IPS-20b (cell line): ENCODE measurements around the gene CSH1.
A peak's percentile ranks its signal among the peaks of the same experiment; 100 is the strongest.
"Not testable (repeated sequence)": the region's sequence is repeated elsewhere in the genome, so short reads cannot be mapped to it uniquely, and the experiment has no call there.

Experiments
- H3K27ac ChIP-seq: one replicate; pipeline ENCODE4 v1.5.1; 2013; ENCODE audit warnings: low read length
- H3K27me3 ChIP-seq: 2 replicates; pipeline ENCODE4 v1.6.1; 2013; ENCODE audit warnings: mild to moderate bottlenecking, low read length, inconsistent platforms; ENCODE audit not compliant: insufficient read depth
- H3K36me3 ChIP-seq: 2 replicates; pipeline ENCODE4 v1.6.1; 2013; ENCODE audit warnings: low read depth, mild to moderate bottlenecking, inconsistent platforms, low read length, moderate library complexity; ENCODE audit not compliant: insufficient read depth
- H3K4me1 ChIP-seq: 2 replicates; pipeline ENCODE4 v1.6.1; 2013; ENCODE audit warnings: mild to moderate bottlenecking, control low read depth, inconsistent platforms, low read length, moderate library complexity; ENCODE audit not compliant: insufficient read depth
- H3K4me3 ChIP-seq: 2 replicates; pipeline ENCODE4 v1.5.1; 2013; ENCODE audit warnings: mild to moderate bottlenecking, low read length, inconsistent platforms
- H3K9ac ChIP-seq: 2 replicates; pipeline ENCODE4 v1.6.1; 2013; ENCODE audit warnings: low read depth, mild to moderate bottlenecking, inconsistent platforms, low read length, moderate library complexity
- H3K9me3 ChIP-seq: 2 replicates; pipeline ENCODE4 v1.6.1; 2013; ENCODE audit warnings: mild to moderate bottlenecking, low read depth, low read length, inconsistent platforms; ENCODE audit not compliant: insufficient read depth

The CSH1 gene

GRCh38 chr17:63926164-63926563 lies 29.8 kb upstream of the CSH1 start:
- no peak overlapping the region for H3K4me3 ChIP-seq
- H3K36me3 ChIP-seq = no peaks in the 10 kb centered on the region
- no peak overlapping the region for H3K9ac ChIP-seq
- H3K27me3 ChIP-seq = no peaks in the 10 kb centered on the region
- H3K27ac ChIP-seq = no peak overlapping the region
- no peaks in the 10 kb centered on the region for H3K9me3 ChIP-seq
- H3K4me1 ChIP-seq = no peaks in the 10 kb centered on the region; the same call in 1 of the 2 replicates

DNA sequence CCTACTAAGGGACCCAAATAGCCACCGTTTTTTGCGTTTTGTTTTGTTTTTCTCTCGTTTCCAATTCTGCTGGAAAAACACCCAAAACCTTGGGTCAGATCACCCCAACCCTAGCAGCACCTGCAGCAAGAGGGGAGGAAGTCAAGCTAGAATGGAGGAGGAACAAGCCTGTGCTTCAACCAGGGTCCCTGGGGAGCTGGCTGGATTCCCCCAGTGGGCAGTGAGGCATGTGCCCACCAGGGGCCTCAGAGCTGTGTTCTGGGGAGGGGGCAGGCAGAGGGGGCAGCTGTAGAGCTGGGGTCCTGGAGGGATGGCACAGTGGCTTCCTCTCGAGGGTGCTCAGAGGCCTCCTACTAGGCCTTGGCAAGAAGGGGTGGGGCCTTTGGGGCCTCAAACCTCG lies 29.2 kb upstream of the CSH1 start:
- no peaks in the 10 kb centered on the region for H3K36me3 ChIP-seq
- H3K4me1 ChIP-seq = no peaks in the 10 kb centered on the region
- no peak overlapping the region for H3K9ac ChIP-seq
- no peaks in the 10 kb centered on the region for H3K9me3 ChIP-seq
- H3K27me3 ChIP-seq = no peaks in the 10 kb centered on the region
- no peak overlapping the region for H3K4me3 ChIP-seq
- H3K27ac ChIP-seq = no peak overlapping the region

DNA sequence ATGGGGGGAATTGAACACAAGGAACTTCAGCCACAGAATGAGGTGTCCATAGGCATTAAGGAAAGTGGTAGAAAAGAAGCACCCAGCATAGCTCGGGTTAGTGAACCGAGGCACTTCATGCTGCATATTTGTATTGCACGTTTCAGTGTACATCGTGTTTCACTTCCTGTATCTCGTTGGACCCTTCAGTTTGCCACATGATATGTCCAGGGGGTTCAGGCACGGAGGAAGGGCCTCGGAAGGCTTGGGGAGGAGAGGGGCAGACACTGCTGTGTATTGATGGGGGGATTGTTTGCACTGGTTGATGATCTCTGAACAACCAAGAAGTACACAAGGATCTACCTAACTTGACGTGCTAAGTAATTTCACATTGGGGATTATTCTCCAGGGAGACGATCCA lies 26.0 kb upstream of the CSH1 start:
- not testable (repeated sequence) for H3K9ac ChIP-seq

GRCh38 chr17:63920779-63921178 lies 24.4 kb upstream of the CSH1 start:
- H3K9me3 ChIP-seq, H3K27ac ChIP-seq, H3K4me1 ChIP-seq, H3K36me3 ChIP-seq, H3K9ac ChIP-seq, H3K27me3 ChIP-seq, H3K4me3 ChIP-seq: not testable (repeated sequence)

More for the DNA sequence above, 26.0 kb upstream of the CSH1 start:
- H3K9me3 ChIP-seq, H3K27me3 ChIP-seq, H3K36me3 ChIP-seq, H3K4me1 ChIP-seq, H3K27ac ChIP-seq, H3K4me3 ChIP-seq: not testable (repeated sequence)

DNA sequence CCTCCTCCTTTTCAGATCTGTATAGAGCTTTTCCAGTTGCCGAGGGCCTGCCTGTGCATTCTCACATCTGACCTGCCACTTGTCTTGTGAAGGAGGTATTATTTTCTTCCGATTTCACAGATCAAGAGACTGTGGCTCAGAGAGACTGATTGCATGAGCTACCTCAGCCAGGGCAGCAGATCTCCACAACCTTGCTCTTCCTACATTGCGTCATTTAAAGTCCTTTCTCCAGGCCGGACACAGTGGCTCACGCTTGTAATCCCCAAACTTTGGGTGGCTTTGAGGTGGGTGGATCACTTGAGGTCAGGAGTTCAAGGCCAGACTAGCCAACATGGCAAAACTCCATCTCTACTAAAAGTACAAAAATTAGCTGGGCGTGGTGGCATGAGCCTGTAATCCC lies 23.7 kb upstream of the CSH1 start:
- H3K36me3 ChIP-seq, H3K27ac ChIP-seq, H3K9ac ChIP-seq, H3K9me3 ChIP-seq, H3K4me3 ChIP-seq, H3K4me1 ChIP-seq, H3K27me3 ChIP-seq: not testable (repeated sequence)

DNA sequence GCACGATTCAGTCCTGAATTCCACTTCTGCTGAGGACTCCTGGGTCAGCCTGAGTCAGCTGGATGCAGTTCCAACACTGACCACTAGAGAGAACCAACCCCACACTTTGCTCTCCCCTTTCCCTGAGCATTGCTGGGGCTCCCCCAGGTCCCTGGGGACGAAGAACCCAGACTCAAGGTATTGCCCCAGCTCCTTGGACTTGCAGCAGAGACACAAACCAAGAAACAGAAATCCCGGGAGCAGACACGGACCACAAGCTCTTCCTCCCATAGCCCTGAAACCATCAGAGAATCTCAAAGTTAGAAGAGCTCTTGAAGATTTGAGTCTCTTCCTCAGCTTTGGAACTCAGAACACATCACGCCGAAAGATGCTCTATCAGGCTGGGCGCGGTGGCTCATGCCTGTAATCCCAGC lies 22.9 kb upstream of the CSH1 start:
- Histone ChIP-seq H3K36me3 (no peaks in the 10 kb centered on the region), H3K4me1 (peaks cover 4% of the 10 kb centered on the region; the same call in 1 of the 2 replicates), H3K9ac (no peak overlapping the region), H3K27me3 (no peaks in the 10 kb centered on the region; the same call in 1 of the 2 replicates), H3K9me3 (no peaks in the 10 kb centered on the region), H3K27ac (no peak overlapping the region), H3K4me3 (no peak overlapping the region)

DNA sequence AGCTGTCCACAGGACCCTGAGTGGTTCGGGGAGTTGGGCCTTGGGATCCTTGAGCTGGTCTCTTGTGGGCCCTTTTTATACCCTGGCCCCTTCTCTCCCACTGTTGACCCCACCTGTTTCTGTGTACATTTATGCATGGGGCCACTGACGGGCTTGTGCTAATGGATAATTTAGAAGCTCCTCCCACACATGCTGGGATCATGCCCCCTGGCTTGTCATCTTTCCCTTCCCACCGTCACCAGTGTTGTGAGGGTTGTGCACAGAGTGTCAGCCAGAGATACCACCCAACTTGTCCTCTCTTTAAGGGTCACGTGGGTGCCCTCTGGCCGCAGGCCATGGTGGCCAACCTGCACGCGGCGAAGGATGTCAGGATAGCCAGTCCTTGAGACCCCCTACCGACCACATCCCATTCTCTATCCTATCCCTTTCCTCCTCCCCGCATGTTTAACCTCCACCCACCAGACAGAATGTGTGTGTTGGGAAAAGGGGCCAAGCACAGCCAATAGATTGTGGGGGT lies 22.5 kb upstream of the CSH1 start, which contains the start of gene GH1:
Gene GH1, minus strand, starts transcription at position 51 of the 517 bp plus-strand sequence. CDS start 63 bp downstream, outside the sequence.
- H3K9me3 ChIP-seq, H3K36me3 ChIP-seq, H3K27ac ChIP-seq, H3K9ac ChIP-seq, H3K27me3 ChIP-seq, H3K4me1 ChIP-seq: not testable (repeated sequence)
- peak within 1 kb of the TSS; percentile 54; the same call in 1 of the 2 replicates for H3K4me3 ChIP-seq

- peaks cover 4% of the 10 kb centered on the region; the same call in 1 of the 2 replicates for H3K4me1 ChIP-seq
- peak overlapping the region; percentile 54; the same call in 1 of the 2 replicates for H3K4me3 ChIP-seq
Measured at GRCh38 chr17:63918305-63918704, 21.9 kb upstream of the CSH1 start.

DNA sequence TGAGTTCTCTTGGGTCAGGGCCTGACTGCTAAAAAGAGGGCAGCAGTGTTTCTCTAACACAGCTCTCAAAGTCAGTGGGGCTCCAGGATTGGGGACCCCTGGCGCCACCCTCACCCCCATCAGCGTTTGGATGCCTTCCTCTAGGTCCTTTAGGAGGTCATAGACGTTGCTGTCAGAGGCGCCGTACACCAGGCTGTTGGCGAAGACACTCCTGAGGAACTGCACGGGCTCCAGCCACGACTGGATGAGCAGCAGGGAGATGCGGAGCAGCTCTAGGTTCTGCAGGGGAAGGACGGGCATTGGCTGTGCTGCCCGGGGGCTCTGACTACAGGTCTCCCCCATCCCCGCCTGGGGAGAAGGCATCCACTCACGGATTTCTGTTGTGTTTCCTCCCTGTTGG lies 21.3 kb upstream of the CSH1 start:
- no peak overlapping the region for H3K27ac ChIP-seq
- H3K4me1 ChIP-seq = peaks cover 4% of the 10 kb centered on the region; the same call in 1 of the 2 replicates
- peak overlapping the region; percentile 54; the same call in 1 of the 2 replicates for H3K4me3 ChIP-seq
- H3K27me3 ChIP-seq = no peaks in the 10 kb centered on the region; the same call in 1 of the 2 replicates
- H3K36me3 ChIP-seq = no peaks in the 10 kb centered on the region
- no peak overlapping the region for H3K9ac ChIP-seq
- no peaks in the 10 kb centered on the region for H3K9me3 ChIP-seq

More at GRCh38 chr17:63918305-63918704, 21.9 kb upstream of the CSH1 start:
- Histone ChIP-seq H3K9ac (no peak overlapping the region), H3K36me3 (no peaks in the 10 kb centered on the region), H3K27ac (no peak overlapping the region), H3K9me3 (no peaks in the 10 kb centered on the region), H3K27me3 (no peaks in the 10 kb centered on the region; the same call in 1 of the 2 replicates)

DNA sequence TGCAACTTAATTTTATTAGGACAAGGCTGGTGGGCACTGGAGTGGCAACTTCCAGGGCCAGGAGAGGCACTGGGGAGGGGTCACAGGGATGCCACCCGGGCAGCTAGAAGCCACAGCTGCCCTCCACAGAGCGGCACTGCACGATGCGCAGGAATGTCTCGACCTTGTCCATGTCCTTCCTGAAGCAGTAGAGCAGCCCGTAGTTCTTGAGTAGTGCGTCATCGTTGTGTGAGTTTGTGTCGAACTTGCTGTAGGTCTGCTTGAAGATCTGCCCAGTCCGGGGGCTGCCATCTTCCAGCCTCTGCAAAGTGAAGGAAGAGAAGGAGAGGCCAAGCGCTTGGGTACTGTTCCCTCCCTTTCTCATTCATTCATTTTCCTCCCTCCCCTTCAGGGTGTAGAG lies 20.8 kb upstream of the CSH1 start:
- not testable (repeated sequence) for H3K4me3 ChIP-seq, H3K27me3 ChIP-seq, H3K4me1 ChIP-seq, H3K9ac ChIP-seq, H3K27ac ChIP-seq, H3K9me3 ChIP-seq, H3K36me3 ChIP-seq

DNA sequence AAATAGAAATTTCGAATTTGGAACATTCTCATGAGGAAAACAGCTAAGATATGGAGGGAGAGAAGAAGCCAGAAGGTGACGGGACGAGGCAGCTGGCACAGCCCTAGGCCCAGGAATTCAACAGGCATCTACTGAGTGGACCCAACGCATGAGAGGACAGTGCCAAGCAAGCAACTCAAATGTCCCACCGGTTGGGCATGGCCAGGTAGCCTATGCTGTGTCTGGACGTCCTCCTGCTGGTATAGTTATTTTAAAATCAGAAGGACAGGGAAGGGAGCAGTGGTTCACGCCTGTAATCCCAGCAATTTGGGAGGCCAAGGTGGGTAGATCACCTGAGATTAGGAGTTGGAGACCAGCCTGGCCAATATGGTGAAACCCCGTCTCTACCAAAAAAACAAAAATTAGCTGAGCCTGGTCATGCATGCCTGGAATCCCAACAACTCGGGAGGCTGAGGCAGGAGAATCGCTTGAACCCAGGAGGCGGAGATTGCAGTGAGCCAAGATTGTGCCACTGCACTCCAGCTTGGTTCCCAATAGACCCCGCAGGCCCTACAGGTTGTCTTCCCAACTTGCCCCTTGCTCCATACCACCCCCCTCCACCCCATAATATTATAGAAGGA lies 20.3 kb upstream of the CSH1 start:
- H3K9me3 ChIP-seq = no peaks in the 10 kb centered on the region
- no peak overlapping the region for H3K27ac ChIP-seq
- no peak overlapping the region for H3K9ac ChIP-seq
- H3K4me3 ChIP-seq = no peak overlapping the region
- H3K27me3 ChIP-seq = no peaks in the 10 kb centered on the region; the same call in 1 of the 2 replicates
- peaks cover 4% of the 10 kb centered on the region; the same call in 1 of the 2 replicates for H3K4me1 ChIP-seq
- no peaks in the 10 kb centered on the region for H3K36me3 ChIP-seq

GRCh38 chr17:63915753-63916152 lies 19.4 kb upstream of the CSH1 start:
- H3K4me3 ChIP-seq, H3K9ac ChIP-seq, H3K36me3 ChIP-seq, H3K9me3 ChIP-seq, H3K4me1 ChIP-seq, H3K27ac ChIP-seq, H3K27me3 ChIP-seq: not testable (repeated sequence)
